Thymus (tissue), 11 donors: ENCODE data around the gene SAMM50. TPM values are rescaled to one million over a fixed set of nuclear protein-coding genes. Genes with fewer than 3 reads are reported as not detected.

ENCODE experiments used
- DNase-seq, 9 donors: peaks; one replicate each; pipeline ENCODE4 v3.0.0-alpha.2; 2013; ENCODE audit warnings: low spot score in 9 of 9, low read depth in 6 of 9, missing footprints in 1 of 9
- H3K27ac ChIP-seq, 2 donors: one replicate each; pipeline ENCODE4 v1.5.1; 2013; ENCODE audit warnings: control low read depth in 1 of 2, low read depth in 1 of 2, low read length in 1 of 2, mild to moderate bottlenecking in 1 of 2, moderate library complexity in 1 of 2
- H3K27me3 ChIP-seq, 2 donors: one replicate each; pipeline ENCODE4 v1.5.1; 2013; ENCODE audit warnings: low read length in 1 of 2; ENCODE audit not compliant: control insufficient read depth in 2 of 2, insufficient read depth in 1 of 2
- H3K36me3 ChIP-seq, 2 donors: one replicate each; pipeline ENCODE4 v1.5.1; 2013; ENCODE audit warnings: low read length in 1 of 2, mild to moderate bottlenecking in 1 of 2, moderate library complexity in 1 of 2; ENCODE audit not compliant: control insufficient read depth in 2 of 2, insufficient read depth in 2 of 2
- H3K4me1 ChIP-seq, 2 donors: one replicate each; pipeline ENCODE4 v1.5.1; 2013; ENCODE audit warnings: low read length in 2 of 2; ENCODE audit not compliant: control insufficient read depth in 2 of 2, insufficient read depth in 2 of 2
- H3K4me3 ChIP-seq, 2 donors: one replicate each; pipeline ENCODE4 v1.5.1; 2013; ENCODE audit warnings: low read length in 2 of 2, control low read depth in 1 of 2, mild to moderate bottlenecking in 1 of 2
- H3K9me3 ChIP-seq, 2 donors: one replicate each; pipeline ENCODE4 v1.5.1; 2013; ENCODE audit warnings: low read length in 1 of 2, mild to moderate bottlenecking in 1 of 2; ENCODE audit not compliant: control insufficient read depth in 2 of 2, insufficient read depth in 1 of 2
- WGBS: extraction: QIAGEN DNeasy Blood & Tissue Kit; methylation state at CpG from one replicate; pipeline ENCODE4 v1.1.7; 2013; 5-methylcytosine and 5-hydroxymethylcytosine counted together
- polyA plus RNA-seq: library from polyadenylated mRNA; stranded (reverse); fragments of 200-250 nt; gene quantifications from one replicate; pipeline ENCODE4 v1.2.3, GENCODE V29; 2013
- total RNA-seq: library from RNA; stranded (reverse); fragments of 120-200 nt; gene quantifications from one replicate; pipeline ENCODE4 v1.2.4, GENCODE V29; 2013
- donor health status: healthy.

The SAMM50 gene
- total and polyA plus RNA-seq, 2 donors, result 25.8 to 43.9 TPM

- peaks cover 1 to 4% of the 10 kb centered on the region in 2 donors for H3K9me3 ChIP-seq
- no peak for DNase-seq
- no peaks in the 10 kb centered on the region for H3K4me1 ChIP-seq
- H3K27ac ChIP-seq, result no peak overlapping the region
- WGBS, result 97% methylated on average over 7 of the region's 7 CpGs
- no peaks in the 10 kb centered on the region for H3K27me3 ChIP-seq
- H3K36me3 ChIP-seq, result peaks cover 6 to 17% of the 10 kb centered on the region in 2 donors
- H3K4me3 ChIP-seq, result no peak overlapping the region
Measured at GRCh38 chr22:44001521-44001920, 46.3 kb downstream of the SAMM50 start.

GRCh38 chr22:44002324-44002723 is 47.1 kb downstream of the SAMM50 start:
- no peaks in the 10 kb centered on the region for H3K27me3 ChIP-seq
- DNase-seq, result no peak
- H3K9me3 ChIP-seq, result peaks cover 1 to 4% of the 10 kb centered on the region in 2 donors
- H3K27ac ChIP-seq, result no peak overlapping the region
- peaks cover 4 to 10% of the 10 kb centered on the region in 2 donors for H3K36me3 ChIP-seq
- H3K4me3 ChIP-seq, result no peak overlapping the region
- no peaks in the 10 kb centered on the region for H3K4me1 ChIP-seq
- 98% methylated on average over 11 of the region's 11 CpGs for WGBS

GRCh38 chr22:44002997-44003396 is 47.8 kb downstream of the SAMM50 start:
- Histone ChIP-seq H3K27me3 (no peaks in the 10 kb centered on the region), H3K27ac (no peak overlapping the region), H3K4me3 (no peak overlapping the region), H3K4me1 (no peaks in the 10 kb centered on the region), H3K36me3 (peaks cover 4 to 7% of the 10 kb centered on the region in 2 donors), H3K9me3 (peaks cover 1 to 4% of the 10 kb centered on the region in 2 donors)
- no peak for DNase-seq
- 97% methylated on average over 8 of the region's 8 CpGs for WGBS

- no peak for DNase-seq
- no peak overlapping the region for H3K4me3 ChIP-seq
- no peaks in the 10 kb centered on the region for H3K27me3 ChIP-seq
- H3K36me3 ChIP-seq, result peaks cover 3 to 4% of the 10 kb centered on the region in 2 donors
- H3K4me1 ChIP-seq, result no peaks in the 10 kb centered on the region
- 94% methylated on average over 7 of the region's 7 CpGs for WGBS
- H3K9me3 ChIP-seq, result peaks cover 1 to 4% of the 10 kb centered on the region in 2 donors
- H3K27ac ChIP-seq, result no peak overlapping the region
Measured at GRCh38 chr22:44003405-44004103, 48.3 kb downstream of the SAMM50 start.

GRCh38 chr22:44004104-44004460 is 48.8 kb downstream of the SAMM50 start:
- 98% methylated on average over 7 of the region's 7 CpGs for WGBS
- DNase-seq, result no peak
- Histone ChIP-seq H3K9me3 (peaks cover 1 to 4% of the 10 kb centered on the region in 2 donors), H3K4me3 (no peak overlapping the region), H3K27me3 (no peaks in the 10 kb centered on the region), H3K4me1 (no peaks in the 10 kb centered on the region), H3K36me3 (peaks cover 0 to 3% of the 10 kb centered on the region in 2 donors), H3K27ac (no peak overlapping the region)

- no peak overlapping the region for H3K27ac ChIP-seq
- no peaks in the 10 kb centered on the region for H3K36me3 ChIP-seq
- peaks cover 1 to 4% of the 10 kb centered on the region in 2 donors for H3K9me3 ChIP-seq
- H3K4me1 ChIP-seq, result no peaks in the 10 kb centered on the region
- WGBS, result 86% methylated on average over 4 of the region's 4 CpGs
- no peaks in the 10 kb centered on the region for H3K27me3 ChIP-seq
- DNase-seq, result no peak
- H3K4me3 ChIP-seq, result no peak overlapping the region
Measured at GRCh38 chr22:44005524-44005923, 50.3 kb downstream of the SAMM50 start.

- no peak for DNase-seq
- Histone ChIP-seq H3K27me3 (no peaks in the 10 kb centered on the region), H3K4me1 (no peaks in the 10 kb centered on the region), H3K27ac (no peak overlapping the region), H3K36me3 (no peaks in the 10 kb centered on the region), H3K4me3 (no peak overlapping the region), H3K9me3 (no peaks in the 10 kb centered on the region)
- 81% methylated on average over 5 of the region's 5 CpGs for WGBS
Measured at GRCh38 chr22:44012162-44012561, 56.9 kb downstream of the SAMM50 start.

GRCh38 chr22:44012591-44012990 is 57.3 kb downstream of the SAMM50 start:
- Histone ChIP-seq H3K9me3 (no peaks in the 10 kb centered on the region), H3K4me1 (no peaks in the 10 kb centered on the region), H3K4me3 (no peak overlapping the region), H3K36me3 (no peaks in the 10 kb centered on the region), H3K27me3 (no peaks in the 10 kb centered on the region), H3K27ac (no peak overlapping the region)
- 95% methylated on average over 7 of the region's 7 CpGs for WGBS
- DNase-seq, result no peak

GRCh38 chr22:44014241-44014640 is 59.0 kb downstream of the SAMM50 start:
- H3K9me3 ChIP-seq, result no peaks in the 10 kb centered on the region
- WGBS, result 96% methylated on average over 2 of the region's 2 CpGs
- H3K4me1 ChIP-seq, result no peaks in the 10 kb centered on the region
- no peak overlapping the region for H3K4me3 ChIP-seq
- no peak overlapping the region for H3K27ac ChIP-seq
- no peaks in the 10 kb centered on the region for H3K36me3 ChIP-seq
- DNase-seq, result no peak
- no peaks in the 10 kb centered on the region for H3K27me3 ChIP-seq
